GM23338 (cell line): ENCODE results near the gene RUSC2. TPM values are rescaled to one million over a fixed set of nuclear protein-coding genes. Genes with fewer than 3 reads are reported as not detected.
A peak's percentile ranks its signal among the peaks of the same experiment; 100 is the strongest.

Experiments
- ATAC-seq: fragments of 200-7000 bp; cut with Tn5 transposase; 3 replicates; pipeline ENCODE4 v1.9.1; 2020
- DNase-seq: peaks from one replicate; pipeline ENCODE4 v3.0.0-alpha.2; 2015; ENCODE audit warnings: low spot score
- H2AFZ ChIP-seq: fragments of 200-600 bp; sonication (generic); 2 replicates; pipeline ENCODE4 v1.8.0; 2016; ENCODE audit warnings: antibody characterized with exemption, mild to moderate bottlenecking, moderate library complexity
- H3F3A ChIP-seq: fragments of 200-600 bp; sonication (generic); replicated peaks from 2 replicates; pipeline ENCODE4 v1.8.0; 2017; ENCODE audit warnings: antibody characterized with exemption, mixed run types, low read depth
- H3K27ac ChIP-seq: fragments of 200-600 bp; sonication (generic); 2 replicates; pipeline ENCODE4 v1.6.1; 2016; ENCODE audit warnings: low read depth
- H3K27me3 ChIP-seq: fragments of 200-600 bp; sonication (generic); 2 replicates; pipeline ENCODE4 v1.8.0; 2016; ENCODE audit warnings: mild to moderate bottlenecking, mixed run types, moderate library complexity; ENCODE audit not compliant: insufficient read depth
- H3K36me3 ChIP-seq: fragments of 200-600 bp; sonication (generic); 2 replicates; pipeline ENCODE4 v1.8.0; 2016; ENCODE audit warnings: mild to moderate bottlenecking; ENCODE audit not compliant: insufficient read depth
- H3K4me1 ChIP-seq: fragments of 200-600 bp; sonication (generic); 2 replicates; pipeline ENCODE4 v1.8.0; 2016; ENCODE audit warnings: mild to moderate bottlenecking, moderate library complexity; ENCODE audit not compliant: insufficient read depth
- H3K4me2 ChIP-seq: fragments of 200-600 bp; sonication (generic); 2 replicates; pipeline ENCODE4 v1.7.1; 2017; ENCODE audit warnings: mixed run types
- H3K4me3 ChIP-seq: fragments of 200-600 bp; sonication (generic); 2 replicates; pipeline ENCODE4 v1.6.1; 2016; ENCODE audit warnings: mixed run types
- H3K79me2 ChIP-seq: fragments of 200-600 bp; sonication (generic); replicated peaks from 2 replicates; pipeline ENCODE4 v1.8.0; 2017; ENCODE audit warnings: mild to moderate bottlenecking; ENCODE audit not compliant: insufficient read depth
- H3K9me2 ChIP-seq: fragments of 200-600 bp; sonication (generic); 2 replicates; pipeline ENCODE4 v1.8.0; 2017; ENCODE audit not compliant: insufficient read depth
- H4K20me1 ChIP-seq: fragments of 200-600 bp; sonication (generic); replicated peaks from 2 replicates; pipeline ENCODE4 v1.8.0; 2017; ENCODE audit warnings: mild to moderate bottlenecking; ENCODE audit not compliant: insufficient read depth
- H3K27ac Mint-ChIP-seq: 2 replicates; pipeline ENCODE4 v1.8.0; 2020; ENCODE audit warnings: inconsistent platforms, mild to moderate bottlenecking, moderate library complexity, mixed read lengths
- H3K27me3 Mint-ChIP-seq: 3 replicates; pipeline ENCODE4 v1.8.0; 2022; ENCODE audit warnings: low read depth, mild to moderate bottlenecking, moderate library complexity, mixed read lengths, inconsistent platforms; ENCODE audit not compliant: insufficient read depth, poor library complexity
- H3K36me3 Mint-ChIP-seq: 3 replicates; pipeline ENCODE4 v1.8.0; 2021; ENCODE audit warnings: low read depth, mild to moderate bottlenecking, inconsistent platforms, moderate library complexity, mixed read lengths
- H3K4me1 Mint-ChIP-seq: 3 replicates; pipeline ENCODE4 v1.8.0; 2020; ENCODE audit warnings: mild to moderate bottlenecking, inconsistent platforms, mixed read lengths
- H3K4me3 Mint-ChIP-seq: 3 replicates; pipeline ENCODE4 v1.8.0; 2021; ENCODE audit warnings: moderate library complexity, mild to moderate bottlenecking, inconsistent platforms, mixed read lengths
- H3K9me3 Mint-ChIP-seq: 3 replicates; pipeline ENCODE4 v1.8.0; 2020; ENCODE audit warnings: moderate library complexity, mild to moderate bottlenecking, inconsistent platforms, mixed read lengths
- CREB1 ChIP-seq: fragments of 250-450 bp; sonication (Bioruptor Pico); IDR thresholded peaks from 2 replicates; pipeline ENCODE4 v1.5.0; 2020; ENCODE audit warnings: low read depth, mild to moderate bottlenecking, moderate library complexity
- CTCF ChIP-seq, 2 experiments: fragments of 200-600 bp in 1 of 2; sonication (generic) in 1 of 2; conservative IDR thresholded peaks; 2 replicates each; pipeline versions ENCODE4 v1.5.1 to v1.6.1; 2016 to 2017; ENCODE audit warnings: antibody characterized with exemption in 2 of 2, low read depth in 2 of 2, mild to moderate bottlenecking in 2 of 2, moderate library complexity in 1 of 2
- ETS1 ChIP-seq: IDR thresholded peaks from 2 replicates; pipeline ENCODE4 v1.6.1; 2016; ENCODE audit warnings: antibody characterized with exemption
- EZH2 ChIP-seq: fragments of 200-600 bp; sonication (generic); IDR thresholded peaks from one replicate; pipeline ENCODE4 v1.8.0; 2017; ENCODE audit warnings: antibody characterized with exemption, mild to moderate bottlenecking, low read depth; ENCODE audit not compliant: unreplicated experiment
- EZH2phosphoT487 ChIP-seq: fragments of 200-600 bp; sonication (generic); IDR thresholded peaks from one replicate; pipeline ENCODE4 v1.8.1; 2018; ENCODE audit warnings: antibody characterized with exemption; ENCODE audit not compliant: unreplicated experiment
- JUNB ChIP-seq: IDR thresholded peaks from one replicate; pipeline ENCODE4 v1.6.1; 2016; ENCODE audit warnings: antibody characterized with exemption; ENCODE audit not compliant: unreplicated experiment
- NANOG ChIP-seq: IDR thresholded peaks from 2 replicates; pipeline ENCODE4 v1.6.1; 2016; ENCODE audit warnings: antibody characterized with exemption, borderline replicate concordance
- POLR2AphosphoS5 ChIP-seq: IDR thresholded peaks from 2 replicates; pipeline ENCODE4 v1.6.1; 2016; ENCODE audit warnings: antibody characterized with exemption, low read depth
- REST ChIP-seq: IDR thresholded peaks from one replicate; pipeline ENCODE4 v1.6.1; 2018; ENCODE audit warnings: antibody characterized with exemption; ENCODE audit not compliant: unreplicated experiment
- STAT1 ChIP-seq: IDR thresholded peaks from one replicate; pipeline ENCODE4 v1.6.1; 2016; ENCODE audit warnings: antibody characterized with exemption; ENCODE audit not compliant: unreplicated experiment
- ZNF114 ChIP-seq: fragments of 250-450 bp; sonication (Bioruptor Pico); IDR thresholded peaks from 2 replicates; pipeline ENCODE4 v1.5.0; 2020; ENCODE audit warnings: mild to moderate bottlenecking, moderate library complexity
- ZNF331 ChIP-seq: fragments of 250-450 bp; sonication (Bioruptor Pico); IDR thresholded peaks from 2 replicates; pipeline ENCODE4 v1.5.0; 2020; ENCODE audit warnings: low read depth, mild to moderate bottlenecking, moderate library complexity
- ZNF462 ChIP-seq: fragments of 250-450 bp; sonication (Bioruptor Pico); IDR thresholded peaks from 2 replicates; pipeline ENCODE4 v1.5.0; 2020; ENCODE audit warnings: mild to moderate bottlenecking, moderate library complexity
- polyA plus RNA-seq: library from polyadenylated mRNA; unstranded; fragments of >200 nt; fragmentation: Nextera tagmentation; extraction: Ambion mirVana; gene quantifications from 2 replicates; pipeline ENCODE4 v1.2.1, GENCODE V29; 2016
- total RNA-seq: library from RNA; depleted of rRNA; stranded (reverse); fragments of >200 nt; shearing (Covaris generic); gene quantifications from 2 replicates; pipeline ENCODE4 v1.2.3, GENCODE V29; 2014

RUSC2 gene
- total and polyA plus RNA-seq, 2 experiments from 2014 or later = 3.0 to 8.2 TPM

- Histone ChIP-seq H3K4me1 (no peaks in the 10 kb centered on the region), H3K27ac (no peak overlapping the region), H4K20me1 (no peaks in the 10 kb centered on the region), H3K4me3 (no peak overlapping the region), H3F3A (no peaks in the 10 kb centered on the region), H3K4me2 (no peak overlapping the region), H3K36me3 (no peaks in the 10 kb centered on the region), H2AFZ (peak overlapping the region; percentile 45; the same call in 1 of the 2 replicates), H3K79me2 (no peaks in the 10 kb centered on the region), H3K9me2 (no peaks in the 10 kb centered on the region), H3K27me3 (no peaks in the 10 kb centered on the region)
- Mint-ChIP-seq H3K4me3 (no peak overlapping the region), H3K27ac (no peak overlapping the region), H3K4me1 (no peaks in the 10 kb centered on the region), H3K9me3 (no peaks in the 10 kb centered on the region), H3K36me3 (no peaks in the 10 kb centered on the region), H3K27me3 (peaks cover 2% of the 10 kb centered on the region)
- peak; percentile 18 for DNase-seq
- TF ChIP-seq ZNF462 (CRISPR knock-in tag) (no peak), EZH2phosphoT487 (no peak), ZNF114 (CRISPR knock-in tag) (no peak), NANOG (no peak), ZNF331 (CRISPR knock-in tag) (no peak), JUNB (no peak), STAT1 (no peak), REST (no peak), ETS1 (no peak), CTCF (conservative IDR thresholded peaks at IDR 0.05; ENCODE audit: low read depth in 2 of 2) (no peak), POLR2AphosphoS5 (no peak), CREB1 (CRISPR knock-in tag) (no peak), EZH2 (no peak)
- ATAC-seq = peak; percentile 55
These were observed 13.3 kb upstream of the RUSC2 start for GRCh38 chr9:35476596-35476995.
